HepG2 (cell line): Measurements from ENCODE around the gene PLOD3. TPM values are rescaled to one million over a fixed set of nuclear protein-coding genes. Genes with fewer than 3 reads are reported as not detected.

Source experiments
- ATAC-seq: fragments of 200-7000 bp; cut with Tn5 transposase; 3 replicates; pipeline ENCODE4 v1.9.1; 2020; ENCODE audit warnings: mild to moderate bottlenecking, moderate library complexity
- BruUV-seq: library from RNA; stranded (reverse); fragments of 400-500 nt; replicated peaks from 2 replicates; lab custom pipeline; 2021; lab: Mats Ljungman, UMichigan
- CTCF ChIA-PET: fragments of 300-600 bp; formaldehyde crosslinking; extraction: SDS; loops from one replicate; lab custom pipeline; 2021; ENCODE audit warnings: low total read pairs, inconsistent platforms, low intra/inter-chr PET ratio; lab: Yijun Ruan, JAX
- POLR2A ChIA-PET: fragments of 350-600 bp; sonication (Branson Sonifier 250); formaldehyde crosslinking; loops from one replicate; lab custom pipeline; 2020; ENCODE audit warnings: antibody characterized with exemption, inconsistent platforms; lab: Yijun Ruan, JAX
- DNase-seq: peaks from one replicate; pipeline ENCODE4 v3.0.0-alpha.2; 2015; ENCODE audit warnings: low spot score
- FAIRE-seq: peaks from 3 replicates; lab custom pipeline; 2011; peaks lifted over from hg19 to GRCh38; lab: Jason Lieb, UNC
- H2AFZ ChIP-seq: one replicate; pipeline ENCODE4 v1.6.1; 2011; ENCODE audit warnings: low read length, inconsistent platforms
- H3K27ac ChIP-seq: fragments of 300-600 bp; 3 replicates; pipeline ENCODE4 v1.8.0; 2011; ENCODE audit warnings: mixed run types, mild to moderate bottlenecking, mixed read lengths, low read length, inconsistent platforms; ENCODE audit not compliant: insufficient read depth; ENCODE audit errors: extremely low read length
- H3K27me3 ChIP-seq, 2 experiments: fragments of 200-600 bp in 1 of 2; 2 replicates in 1 of 2; 3 replicates in 1 of 2; pipeline versions ENCODE4 v1.6.0 to v1.8.0; 2011; ENCODE audit warnings: low read length in 2 of 2, mild to moderate bottlenecking in 2 of 2, moderate library complexity in 2 of 2, inconsistent platforms in 1 of 2; ENCODE audit not compliant: insufficient read depth in 2 of 2, control insufficient read depth in 1 of 2
- H3K36me3 ChIP-seq, 2 experiments: fragments of 200-600 bp in 1 of 2; replicated peaks in 1 of 2; 2 replicates in 1 of 2; 3 replicates in 1 of 2; pipeline versions ENCODE4 v1.5.1 to v1.8.0; 2011; ENCODE audit warnings: low read length in 2 of 2, inconsistent platforms in 1 of 2; ENCODE audit not compliant: insufficient read depth in 2 of 2, control insufficient read depth in 1 of 2
- H3K4me1 ChIP-seq: 2 replicates; pipeline ENCODE4 v1.5.1; 2012; ENCODE audit warnings: low read length, inconsistent platforms; ENCODE audit not compliant: insufficient read depth
- H3K4me2 ChIP-seq: 2 replicates; pipeline ENCODE4 v1.6.0; 2011; ENCODE audit warnings: low read depth, low read length, inconsistent platforms
- H3K4me3 ChIP-seq, 3 experiments: fragments of 200-600 bp in 1 of 3; sonication (generic), shearing (Covaris generic) in 1 of 3; replicated peaks in 1 of 3; 2 replicates each; pipeline ENCODE4 v1.5.1; 2011 to 2016; ENCODE audit warnings: low read length in 3 of 3, inconsistent platforms in 2 of 3, low read depth in 2 of 3, mild to moderate bottlenecking in 2 of 3, control low read depth in 1 of 3, mixed read lengths in 1 of 3; ENCODE audit not compliant: insufficient read depth in 1 of 3
- H3K79me2 ChIP-seq: one replicate; pipeline ENCODE4 v1.6.1; 2011; ENCODE audit warnings: low read length, inconsistent platforms; ENCODE audit not compliant: insufficient read depth
- H3K9ac ChIP-seq: 2 replicates; pipeline ENCODE4 v1.6.0; 2011; ENCODE audit warnings: mild to moderate bottlenecking, low read depth, low read length, inconsistent platforms; ENCODE audit not compliant: insufficient read depth
- H3K9me3 ChIP-seq: 2 replicates; pipeline ENCODE4 v1.5.1; 2012; ENCODE audit warnings: mild to moderate bottlenecking, low read length
- H4K20me1 ChIP-seq: 2 replicates; pipeline ENCODE4 v1.6.0; 2011; ENCODE audit warnings: inconsistent platforms, mild to moderate bottlenecking, low read length, moderate library complexity; ENCODE audit not compliant: insufficient read depth
- NFE2 ChIP-seq: sonication (generic); formaldehyde crosslinking; IDR thresholded peaks from 2 replicates; pipeline ENCODE4 v1.4.0; 2020; ENCODE audit warnings: missing genetic modification reagents
- ZMAT3 ChIP-seq: sonication (generic); formaldehyde crosslinking; conservative IDR thresholded peaks from 2 replicates; pipeline ENCODE4 v1.7.0; 2021; ENCODE audit warnings: missing genetic modification reagents
- ZNF232 ChIP-seq: sonication (generic); formaldehyde crosslinking; IDR thresholded peaks from 2 replicates; pipeline ENCODE4 v1.4.0; 2020; ENCODE audit warnings: missing genetic modification reagents, borderline replicate concordance
- ZNF451 ChIP-seq: sonication (generic); formaldehyde crosslinking; IDR thresholded peaks from 2 replicates; pipeline ENCODE4 v1.5.0; 2020; ENCODE audit warnings: mild to moderate bottlenecking, missing genetic modification reagents
- WGBS: methylation state at CpG from one replicate; pipeline ENCODE4 v1.1.6; 2017; ENCODE audit warnings: low lambda C conversion rate; 5-methylcytosine and 5-hydroxymethylcytosine counted together
- in situ Hi-C: cut with HindIII; loops from 2 replicates; pipeline ENCODE4 v1.10.0; 2017; ENCODE audit warnings: low pct_unique_long_range_greater_than_20kb; ENCODE audit not compliant: extremely low pct_ligation_motif_present
- intact Hi-C: fragments of 100-400 bp; cut with micrococcal nuclease; formaldehyde crosslinking; loops from one replicate; pipeline ENCODE4 v1.10.0; 2022; ENCODE audit not compliant: unreplicated experiment
- polyA plus RNA-seq, 8 experiments: library from polyadenylated mRNA; depleted of rRNA in 3 of 8; stranded (reverse) in 7 of 8; unstranded in 1 of 8; fragments of >200 nt; fragmentation: Illumina TruSeq in 4 of 8; extraction: Trizol in 4 of 8; gene quantifications; 2 replicates each; pipeline versions ENCODE4 v1.2.1 to v1.2.3, GENCODE V29; 2011 to 2016; ENCODE audit warnings: low read depth in 4 of 8, missing spikeins in 1 of 8, mixed read lengths in 1 of 8; ENCODE audit not compliant: insufficient read depth in 1 of 8
- total RNA-seq, 5 experiments: library from RNA; depleted of rRNA; stranded (reverse); fragments of >200 nt; fragmentation: Illumina TruSeq; extraction: Trizol; gene quantifications; 2 replicates each; pipeline ENCODE4 v1.2.3, GENCODE V29; 2016; ENCODE audit warnings: low read depth in 1 of 5
- TF ChIP-seq, protein P1 (sequence below), 2 experiments: sonication (generic) in 1 of 2; formaldehyde crosslinking in 1 of 2; IDR thresholded peaks; 2 replicates each; pipeline versions ENCODE4 v1.4.0 to v1.6.1; 2018 to 2020; ENCODE audit warnings: missing genetic modification reagents in 2 of 2, borderline replicate concordance in 1 of 2, low read depth in 1 of 2, mild to moderate bottlenecking in 1 of 2, missing biosample characterization in 1 of 2
- TF ChIP-seq, protein P2 (sequence below): sonication (generic); formaldehyde crosslinking; IDR thresholded peaks from 2 replicates; pipeline ENCODE4 v1.4.0; 2020; ENCODE audit warnings: mild to moderate bottlenecking, missing genetic modification reagents

PLOD3 gene
- total and polyA plus RNA-seq, 2 of the 13 experiments (the other 11 are each of a cell fraction or from before 2014, with no cell fraction given), result 65.8 to 67.4 TPM

DNA sequence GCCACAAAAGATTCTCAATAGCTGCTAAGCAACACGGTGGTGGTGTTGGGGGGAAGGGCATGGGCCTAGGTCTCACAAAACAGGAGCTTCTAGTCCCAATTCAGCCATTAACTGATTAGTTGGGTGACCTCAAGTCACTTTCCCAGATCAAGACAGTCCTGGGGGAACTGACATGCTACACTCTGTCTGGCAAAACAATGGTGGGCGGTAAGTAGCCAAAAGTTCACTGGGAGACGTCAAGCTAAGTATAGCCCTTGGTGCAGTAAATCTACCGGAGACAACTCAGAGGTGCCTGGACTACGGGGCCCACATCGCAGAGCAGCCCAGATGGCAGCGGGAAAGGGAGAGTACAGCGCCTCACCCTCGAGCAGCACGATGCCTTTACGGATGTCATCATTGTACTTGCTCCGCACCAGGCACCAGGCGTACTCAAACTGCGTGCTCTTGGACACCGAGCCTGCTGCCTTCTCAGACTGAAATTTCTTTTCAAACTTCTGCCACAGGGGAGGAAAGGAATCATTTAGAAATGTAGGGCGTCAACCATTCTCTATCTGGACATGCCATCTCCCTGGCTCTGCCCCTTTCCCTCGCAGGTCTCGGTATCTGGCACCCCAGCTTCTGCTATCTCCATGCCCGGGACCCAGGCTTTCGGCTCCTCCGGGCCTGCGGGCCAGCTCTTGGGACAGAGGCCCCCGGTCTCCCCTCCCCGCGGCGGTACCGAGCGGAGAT is 26.4 kb upstream of the PLOD3 start (continued):
- TF ChIP-seq, protein P1, sequence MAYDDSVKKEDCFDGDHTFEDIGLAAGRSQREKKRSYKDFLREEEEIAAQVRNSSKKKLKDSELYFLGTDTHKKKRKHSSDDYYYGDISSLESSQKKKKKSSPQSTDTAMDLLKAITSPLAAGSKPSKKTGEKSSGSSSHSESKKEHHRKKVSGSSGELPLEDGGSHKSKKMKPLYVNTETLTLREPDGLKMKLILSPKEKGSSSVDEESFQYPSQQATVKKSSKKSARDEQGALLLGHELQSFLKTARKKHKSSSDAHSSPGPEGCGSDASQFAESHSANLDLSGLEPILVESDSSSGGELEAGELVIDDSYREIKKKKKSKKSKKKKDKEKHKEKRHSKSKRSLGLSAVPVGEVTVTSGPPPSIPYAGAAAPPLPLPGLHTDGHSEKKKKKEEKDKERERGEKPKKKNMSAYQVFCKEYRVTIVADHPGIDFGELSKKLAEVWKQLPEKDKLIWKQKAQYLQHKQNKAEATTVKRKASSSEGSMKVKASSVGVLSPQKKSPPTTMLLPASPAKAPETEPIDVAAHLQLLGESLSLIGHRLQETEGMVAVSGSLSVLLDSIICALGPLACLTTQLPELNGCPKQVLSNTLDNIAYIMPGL (CRISPR knock-in tag; IDR thresholded peaks at IDR 0.05; ENCODE audit: borderline replicate concordance in 1 of 2, low read depth in 1 of 2), result 0 out of 4 replicates have a peak, but pooled peaks of 1 of the 2 experiments have one; percentile 77
- 0 out of 2 replicates have a peak, but pooled peaks have one; percentile 13 for TF ChIP-seq ZNF232

DNA sequence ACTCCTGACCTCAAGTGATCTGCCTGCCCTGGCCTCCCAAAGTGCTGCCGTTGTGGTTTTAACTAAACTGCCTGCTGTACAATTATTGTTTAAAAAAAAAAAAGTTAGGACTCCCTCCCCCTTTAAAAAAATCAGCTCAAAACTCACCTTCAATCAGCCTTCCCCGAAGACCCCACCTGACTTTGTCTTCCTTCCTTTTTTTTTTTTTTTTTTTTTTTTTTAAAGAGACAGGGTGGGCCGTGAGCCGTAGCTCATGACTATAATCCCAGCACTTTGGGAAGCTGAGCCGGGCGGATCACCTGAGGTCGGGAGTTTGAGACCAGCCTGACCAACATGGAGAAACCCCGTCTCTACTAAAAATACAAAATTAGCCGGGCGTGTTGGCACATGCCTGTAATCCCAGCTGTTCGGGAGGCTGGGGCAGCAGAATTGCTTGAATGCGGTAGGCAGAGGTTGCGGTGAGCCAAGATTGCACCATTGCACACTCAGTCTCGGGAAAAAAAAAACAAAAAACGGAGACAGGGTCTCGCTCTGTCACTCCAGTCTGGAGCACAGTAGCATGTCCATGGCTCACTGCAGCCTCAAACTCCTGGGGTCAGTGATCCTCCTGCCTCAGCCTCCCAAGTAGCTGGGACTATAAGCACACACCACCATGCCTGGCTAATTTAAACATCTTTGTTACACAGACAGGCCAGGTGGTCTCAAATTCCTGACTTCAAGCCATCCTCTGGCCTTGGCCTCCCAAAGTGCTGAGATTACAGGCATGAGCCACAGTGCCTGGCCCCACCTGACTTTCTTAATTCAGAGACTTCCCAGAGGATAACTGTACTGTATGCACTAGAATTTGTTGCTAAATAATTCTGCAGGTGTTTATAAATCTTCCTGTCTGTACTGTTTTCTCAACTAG is 24.3 kb upstream of the PLOD3 start:
- Histone ChIP-seq H3K9me3 (no peaks in the 10 kb centered on the region), H3K36me3 (peaks cover 8 to 20% of the 10 kb centered on the region in 2 experiments; a peak in 4 of 5 replicates), H3K9ac (no peak overlapping the region), H3K27ac (no peak overlapping the region), H3K4me3 (no peak overlapping the region), H2AFZ (no peak overlapping the region), H3K4me2 (no peak overlapping the region), H3K27me3 (no peaks in the 10 kb centered on the region), H3K4me1 (peaks cover 53% of the 10 kb centered on the region), H3K79me2 (peaks cover 21% of the 10 kb centered on the region), H4K20me1 (no peaks in the 10 kb centered on the region)
- in situ Hi-C loops, result no loop called here
- BruUV-seq, result no TSS peak
- WGBS, result 96% methylated on average over 16 of the region's 16 CpGs
- FAIRE-seq (no peak), ATAC-seq (no peak), DNase-seq (no peak)
- intact Hi-C loops, result no loop called here
- TF ChIP-seq ZNF451 (CRISPR knock-in tag) (no peak), ZMAT3 (no peak), NFE2 (CRISPR knock-in tag) (no peak)
- TF ChIP-seq, protein P2, sequence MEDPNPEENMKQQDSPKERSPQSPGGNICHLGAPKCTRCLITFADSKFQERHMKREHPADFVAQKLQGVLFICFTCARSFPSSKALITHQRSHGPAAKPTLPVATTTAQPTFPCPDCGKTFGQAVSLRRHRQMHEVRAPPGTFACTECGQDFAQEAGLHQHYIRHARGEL (CRISPR knock-in tag), result no peak
- CTCF ChIA-PET, result no interaction called here
- POLR2A ChIA-PET, result interaction anchor here (0.6 kb wide), 1 partner anchor 41 kb away, joined by 3 read pairs; the partner anchor contains the start of gene MOGAT3
